Smooth muscle cell (in vitro differentiated cells): ENCODE data around the gene ATP8B2. TPM values are rescaled to one million over a fixed set of nuclear protein-coding genes. Genes with fewer than 3 reads are reported as not detected.

ENCODE experiments used
- DNase-seq: peaks from one replicate; lab custom pipeline; 2025; ENCODE audit not compliant: unreplicated experiment; lab: John Stamatoyannopoulos, UW
- H2AFZ ChIP-seq: fragments of 200-600 bp; sonication (generic); 2 replicates; pipeline ENCODE4 v1.6.0; 2016; ENCODE audit warnings: antibody characterized with exemption, low read depth, mild to moderate bottlenecking
- H3F3A ChIP-seq: fragments of 200-600 bp; sonication (generic); 2 replicates; pipeline ENCODE4 v1.6.0; 2017; ENCODE audit warnings: antibody characterized with exemption, low read depth
- H3K27ac ChIP-seq: fragments of 200-600 bp; sonication (generic); 2 replicates; pipeline ENCODE4 v1.5.1; 2016; ENCODE audit warnings: low read depth, mild to moderate bottlenecking
- H3K27me3 ChIP-seq: fragments of 200-600 bp; sonication (generic); 2 replicates; pipeline ENCODE4 v1.6.1; 2016; ENCODE audit warnings: low read depth, mild to moderate bottlenecking
- H3K36me3 ChIP-seq: fragments of 200-600 bp; sonication (generic); 2 replicates; pipeline ENCODE4 v1.5.1; 2016; ENCODE audit warnings: low read depth
- H3K4me1 ChIP-seq: fragments of 200-600 bp; sonication (generic); 2 replicates; pipeline ENCODE4 v1.5.1; 2016; ENCODE audit warnings: low read depth
- H3K4me2 ChIP-seq: fragments of 200-600 bp; sonication (generic); 2 replicates; pipeline ENCODE4 v1.6.0; 2016; ENCODE audit warnings: mild to moderate bottlenecking
- H3K4me3 ChIP-seq: fragments of 200-600 bp; sonication (generic); 2 replicates; pipeline ENCODE4 v1.5.1; 2016; ENCODE audit warnings: mild to moderate bottlenecking
- H3K79me2 ChIP-seq: fragments of 200-600 bp; sonication (generic); 2 replicates; pipeline ENCODE4 v1.6.0; 2016; ENCODE audit warnings: low read depth, mild to moderate bottlenecking
- H3K9ac ChIP-seq: fragments of 200-600 bp; sonication (generic); 2 replicates; pipeline ENCODE4 v1.6.0; 2016; ENCODE audit warnings: low read depth
- H3K9me3 ChIP-seq: fragments of 200-600 bp; sonication (generic); replicated peaks from 2 replicates; pipeline ENCODE4 v1.5.1; 2016; ENCODE audit warnings: low read depth
- H4K20me1 ChIP-seq: fragments of 200-600 bp; sonication (generic); 2 replicates; pipeline ENCODE4 v1.6.0; 2016; ENCODE audit warnings: low read depth
- CTCF ChIP-seq: fragments of 200-600 bp; sonication (generic); IDR thresholded peaks from 2 replicates; pipeline ENCODE4 v1.5.1; 2017; ENCODE audit warnings: borderline replicate concordance, mild to moderate bottlenecking, antibody characterized with exemption; ENCODE audit not compliant: insufficient read depth, poor library complexity, severe bottlenecking
- whole genome bisulfite sequencing: methylation state at CpG from one replicate; pipeline ENCODE4 v1.1.7; 2016; ENCODE audit warnings: low lambda C conversion rate; 5-methylcytosine and 5-hydroxymethylcytosine counted together
- polyA plus RNA-seq: library from polyadenylated mRNA; unstranded; fragments of >200 nt; fragmentation: Nextera tagmentation; extraction: Ambion mirVana; gene quantifications from 2 replicates; pipeline ENCODE4 v1.2.1, GENCODE V29; 2016
- total RNA-seq: library from RNA; depleted of rRNA; stranded (reverse); fragments of >200 nt; gene quantifications from 2 replicates; pipeline ENCODE4 v1.2.3, GENCODE V29; 2014

The ATP8B2 gene
- total and polyA plus RNA-seq, 2 experiments from 2014 or later = 20.7 to 57.6 TPM

DNA sequence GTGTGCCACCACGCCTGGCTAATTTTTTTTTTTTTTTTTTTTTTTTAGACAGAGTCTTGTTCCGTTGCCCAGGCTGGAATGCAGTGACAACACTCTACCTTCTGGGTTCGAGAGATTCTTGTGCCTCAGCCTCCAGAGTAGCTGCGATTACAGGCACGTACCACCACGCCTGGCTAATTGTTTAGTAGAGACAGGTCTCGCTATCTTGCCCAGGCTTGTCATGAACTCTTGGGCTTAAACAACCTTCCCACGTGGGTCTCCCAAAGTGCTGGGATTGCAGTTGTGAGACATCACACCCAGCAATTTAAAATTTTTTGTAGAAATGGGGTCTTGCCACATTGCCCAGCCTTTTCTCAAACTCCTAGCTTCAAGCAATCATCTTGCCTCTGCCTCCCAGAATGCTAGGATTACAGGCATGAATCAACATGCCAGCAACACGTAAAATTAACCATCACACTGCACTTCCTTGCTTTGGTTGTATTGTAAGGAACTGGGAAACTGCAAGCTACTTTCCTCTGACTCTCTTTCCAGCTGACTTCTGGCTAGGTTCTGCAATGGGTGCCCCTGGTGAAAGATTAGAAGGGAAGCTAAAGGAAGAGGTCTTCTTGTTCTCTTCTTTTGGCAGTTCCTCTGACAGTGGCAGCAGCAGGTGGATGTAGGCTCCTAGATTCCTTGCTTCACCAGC, 65.9 kb downstream of the ATP8B2 start:
- WGBS = 76% methylated on average over 9 of the region's 9 CpGs
- H2AFZ ChIP-seq = no peak overlapping the region
- H3K4me3 ChIP-seq = no peak overlapping the region
- no peak for DNase-seq
- H3K4me2 ChIP-seq = no peak overlapping the region
- H3K79me2 ChIP-seq = no peaks in the 10 kb centered on the region
- no peaks in the 10 kb centered on the region for H3K4me1 ChIP-seq
- no peaks in the 10 kb centered on the region for H3K27me3 ChIP-seq
- TF ChIP-seq CTCF = no peak
- H3K27ac ChIP-seq = no peak overlapping the region
- peaks cover 4% of the 10 kb centered on the region for H3F3A ChIP-seq
- no peaks in the 10 kb centered on the region for H3K9me3 ChIP-seq
- no peaks in the 10 kb centered on the region for H4K20me1 ChIP-seq
- H3K9ac ChIP-seq = no peak overlapping the region
- no peaks in the 10 kb centered on the region for H3K36me3 ChIP-seq

DNA sequence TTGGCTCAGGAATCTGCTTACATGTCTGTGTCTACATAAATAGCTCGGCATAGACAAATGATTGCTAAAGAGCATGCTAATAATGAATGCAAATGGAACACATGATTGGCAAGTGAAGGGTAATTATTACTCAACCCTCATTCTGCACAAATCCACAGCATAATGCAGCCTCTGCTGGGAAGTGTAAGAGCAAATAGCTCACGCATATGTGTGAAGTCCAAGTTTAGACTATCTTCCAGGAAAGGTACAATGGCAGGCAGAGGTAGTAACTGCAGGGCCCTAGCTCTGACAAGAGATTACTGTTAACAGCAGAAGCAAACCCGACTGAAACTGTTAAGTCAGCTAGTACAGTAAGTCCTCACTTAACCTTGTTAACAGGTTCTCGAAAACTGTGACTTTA, 72.8 kb downstream of the ATP8B2 start:
- Histone ChIP-seq H3K27ac (no peak overlapping the region), H4K20me1 (no peaks in the 10 kb centered on the region), H3K4me2 (no peak overlapping the region), H3K9ac (no peak overlapping the region), H3F3A (no peaks in the 10 kb centered on the region), H3K9me3 (no peaks in the 10 kb centered on the region), H3K79me2 (no peaks in the 10 kb centered on the region), H2AFZ (no peak overlapping the region), H3K27me3 (peaks cover 2% of the 10 kb centered on the region), H3K4me3 (no peak overlapping the region), H3K36me3 (no peaks in the 10 kb centered on the region), H3K4me1 (no peaks in the 10 kb centered on the region)
- no peak for DNase-seq
- WGBS = 79% methylated on average over 4 of the region's 4 CpGs
- no peak for TF ChIP-seq CTCF

DNA sequence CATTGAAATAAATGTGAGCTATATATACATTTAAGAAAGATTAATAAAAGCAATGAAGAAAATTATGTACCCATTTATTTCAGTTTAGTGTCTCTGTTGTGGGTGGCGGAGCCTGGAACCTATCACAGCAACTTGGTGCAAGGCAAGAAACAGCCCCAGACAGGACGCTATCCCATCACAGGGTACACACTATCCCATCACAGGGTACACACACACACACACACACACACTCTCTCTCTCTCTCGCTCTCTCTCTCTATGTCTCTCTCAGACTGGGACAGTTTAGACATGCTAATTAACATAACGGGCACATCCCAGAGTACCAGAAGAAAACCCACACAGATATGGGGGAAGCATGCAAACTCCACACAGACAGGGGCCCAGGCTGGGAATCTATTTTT, 73.4 kb downstream of the ATP8B2 start:
- Histone ChIP-seq H3K4me3 (no peak overlapping the region), H3K36me3 (no peaks in the 10 kb centered on the region), H4K20me1 (no peaks in the 10 kb centered on the region), H3K27ac (no peak overlapping the region), H3K27me3 (peaks cover 2% of the 10 kb centered on the region), H3K9me3 (no peaks in the 10 kb centered on the region), H3K4me1 (no peaks in the 10 kb centered on the region), H3F3A (no peaks in the 10 kb centered on the region), H3K79me2 (no peaks in the 10 kb centered on the region), H3K9ac (no peak overlapping the region), H2AFZ (no peak overlapping the region), H3K4me2 (no peak overlapping the region)
- no peak for TF ChIP-seq CTCF
- DNase-seq = no peak
- 98% methylated on average over 4 of the region's 4 CpGs for WGBS

GRCh38 chr1:154400381-154400801, 75.1 kb downstream of the ATP8B2 start:
- Histone ChIP-seq H3K27ac (no peak overlapping the region), H3K79me2 (no peaks in the 10 kb centered on the region), H3K4me1 (no peaks in the 10 kb centered on the region), H3K4me2 (no peak overlapping the region), H3F3A (no peaks in the 10 kb centered on the region), H3K9me3 (no peaks in the 10 kb centered on the region), H3K36me3 (no peaks in the 10 kb centered on the region), H4K20me1 (no peaks in the 10 kb centered on the region), H3K27me3 (peaks cover 2% of the 10 kb centered on the region), H3K9ac (no peak overlapping the region), H3K4me3 (no peak overlapping the region), H2AFZ (no peak overlapping the region)
- DNase-seq = no peak
- WGBS = 98% methylated on average over 4 of the region's 4 CpGs
- TF ChIP-seq CTCF = no peak
